Measurements from ENCODE around the gene NOL6.

- peak; percentile 50 to 76 (median 72) for TF ChIP-seq CTCF (IDR thresholded peaks at IDR 0.05)
- no peak for TF ChIP-seq POLR2A (IDR thresholded peaks at IDR 0.05)
Observed at GRCh38 chr9:33517373-33517772, 43.6 kb upstream of the NOL6 start.
